BLaER1 treated with 17β-estradiol and CSF1 and Interleukin-3, amounts not matched to agents 10 nM and 100 nM (cell line): ENCODE results near the gene BAAT.

Experiments used
- H3K27ac ChIP-seq, 11 experiments: shearing (Covaris generic); formaldehyde crosslinking; 2 replicates each; pipeline ENCODE4 v1.8.1; 2022
- H3K27me3 ChIP-seq, 11 experiments: shearing (Covaris generic); formaldehyde crosslinking; 2 replicates each; pipeline ENCODE4 v1.8.1; 2022
- H3K36me3 ChIP-seq, 11 experiments: shearing (Covaris generic); formaldehyde crosslinking; 2 replicates each; pipeline ENCODE4 v1.8.1; 2022
- H3K4me1 ChIP-seq, 10 experiments: shearing (Covaris generic); formaldehyde crosslinking; 2 replicates each; pipeline ENCODE4 v1.8.1; 2022
- H3K4me2 ChIP-seq, 11 experiments: shearing (Covaris generic); formaldehyde crosslinking; 2 replicates each; pipeline ENCODE4 v1.8.1; 2022
- H3K4me3 ChIP-seq, 10 experiments: shearing (Covaris generic); formaldehyde crosslinking; 2 replicates each; pipeline ENCODE4 v1.8.1; 2022
- H3K9ac ChIP-seq, 11 experiments: shearing (Covaris generic); formaldehyde crosslinking; 2 replicates each; pipeline ENCODE4 v1.8.1; 2022
- H3K9me3 ChIP-seq, 11 experiments: shearing (Covaris generic); formaldehyde crosslinking; replicated peaks in 1 of 11; 2 replicates each; pipeline ENCODE4 v1.8.1; 2022
- H4K20me1 ChIP-seq, 11 experiments: shearing (Covaris generic); formaldehyde crosslinking; 2 replicates each; pipeline ENCODE4 v1.8.1; 2022
- Cebpa-rat ChIP-seq, 11 experiments: shearing (Covaris generic); IDR thresholded peaks; 2 replicates each; pipeline ENCODE4 v1.8.1; 2022

BAAT gene

DNA sequence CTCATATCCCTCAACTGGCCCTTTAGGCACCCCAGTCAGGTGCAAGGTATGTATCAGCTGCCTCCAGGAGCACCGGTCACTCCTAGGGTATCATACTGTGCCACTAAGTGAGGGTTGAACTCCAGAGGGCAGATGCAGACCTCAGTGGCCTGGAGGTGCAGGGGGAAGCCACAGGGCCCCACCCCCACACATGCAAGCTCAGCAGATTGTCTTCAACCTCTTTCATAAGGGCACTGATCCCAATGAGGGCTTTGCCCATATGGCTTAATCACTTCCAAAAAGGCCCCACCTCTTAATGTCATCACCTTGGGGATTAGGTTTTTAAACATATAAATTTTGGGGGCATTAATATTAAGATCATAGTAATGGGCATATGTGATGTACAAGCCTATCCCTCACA, 28.2 kb downstream of the BAAT start:
- Histone ChIP-seq H3K9ac (no peak overlapping the region), H3K27ac (no peak overlapping the region), H3K4me2 (no peak overlapping the region), H3K4me1 (no peaks in the 10 kb centered on the region), H3K9me3 (no peaks in the 10 kb centered on the region), H3K4me3 (no peak overlapping the region), H3K36me3 (no peaks in the 10 kb centered on the region), H4K20me1 (no peaks in the 10 kb centered on the region), H3K27me3 (no peaks in the 10 kb centered on the region)
- TF ChIP-seq Cebpa-rat (IDR thresholded peaks at IDR 0.05) = no peak

GRCh38 chr9:101354765-101355708, 29.8 kb downstream of the BAAT start:
- H3K36me3 ChIP-seq = no peaks in the 10 kb centered on the region
- no peak overlapping the region for H3K4me3 ChIP-seq
- H3K27ac ChIP-seq = no peak overlapping the region
- TF ChIP-seq Cebpa-rat (IDR thresholded peaks at IDR 0.05) = no peak
- H3K4me1 ChIP-seq = no peaks in the 10 kb centered on the region
- no peaks in the 10 kb centered on the region for H3K27me3 ChIP-seq
- H3K4me2 ChIP-seq = no peak overlapping the region
- H3K9me3 ChIP-seq = no peaks in the 10 kb centered on the region
- no peak overlapping the region for H3K9ac ChIP-seq
- H4K20me1 ChIP-seq = no peaks in the 10 kb centered on the region

DNA sequence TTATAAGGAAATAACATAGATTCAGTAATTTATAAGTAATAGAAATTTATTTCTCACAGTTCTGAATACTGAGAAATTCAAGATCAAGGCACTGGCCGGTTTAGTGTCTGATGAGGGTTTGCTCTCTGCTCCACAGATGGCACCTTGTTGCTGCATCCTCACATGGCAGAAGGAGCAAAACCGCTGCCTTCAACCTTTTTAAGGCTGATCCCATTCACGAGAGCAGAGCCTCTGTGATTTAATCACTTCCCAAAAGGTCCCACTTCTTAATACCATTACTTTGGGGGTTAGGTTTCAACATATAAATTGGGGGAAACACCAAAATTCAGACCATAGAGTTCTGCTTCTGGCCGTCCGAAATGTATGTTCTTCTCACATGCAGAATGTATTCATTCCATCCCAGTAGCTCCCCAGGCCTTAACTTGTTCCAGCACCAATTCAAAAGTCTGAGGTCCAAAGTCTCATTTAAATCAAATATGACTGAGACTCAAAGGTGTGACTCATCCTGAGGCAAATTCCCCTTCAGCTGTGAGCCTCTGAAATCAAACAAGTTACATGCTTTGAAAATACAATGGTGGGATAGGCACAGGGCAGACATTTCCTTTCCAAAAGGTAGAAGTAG, 30.6 kb downstream of the BAAT start:
- Histone ChIP-seq H3K4me2 (no peak overlapping the region), H3K4me1 (no peaks in the 10 kb centered on the region), H3K27me3 (no peaks in the 10 kb centered on the region), H3K9me3 (no peaks in the 10 kb centered on the region), H3K4me3 (no peak overlapping the region), H3K27ac (no peak overlapping the region), H4K20me1 (no peaks in the 10 kb centered on the region), H3K36me3 (no peaks in the 10 kb centered on the region), H3K9ac (no peak overlapping the region)
- TF ChIP-seq Cebpa-rat (IDR thresholded peaks at IDR 0.05) = no peak

- Histone ChIP-seq H3K4me3 (no peak overlapping the region), H3K9me3 (no peaks in the 10 kb centered on the region), H3K27ac (no peak overlapping the region), H3K36me3 (no peaks in the 10 kb centered on the region), H3K9ac (no peak overlapping the region), H3K27me3 (no peaks in the 10 kb centered on the region), H3K4me1 (no peaks in the 10 kb centered on the region), H3K4me2 (no peak overlapping the region), H4K20me1 (no peaks in the 10 kb centered on the region)
- no peak for TF ChIP-seq Cebpa-rat (IDR thresholded peaks at IDR 0.05)
These were observed 31.1 kb downstream of the BAAT start for GRCh38 chr9:101353683-101354082.

- Histone ChIP-seq H3K4me1 (no peaks in the 10 kb centered on the region), H3K4me2 (no peak overlapping the region), H3K27me3 (no peaks in the 10 kb centered on the region), H4K20me1 (no peaks in the 10 kb centered on the region), H3K27ac (no peak overlapping the region), H3K36me3 (no peaks in the 10 kb centered on the region), H3K4me3 (no peak overlapping the region), H3K9me3 (no peaks in the 10 kb centered on the region), H3K9ac (no peak overlapping the region)
- TF ChIP-seq Cebpa-rat (IDR thresholded peaks at IDR 0.05) = no peak
These were observed 31.8 kb downstream of the BAAT start for GRCh38 chr9:101352892-101353463.

GRCh38 chr9:101350285-101350684, 34.5 kb downstream of the BAAT start:
- Histone ChIP-seq H3K4me2 (no peak overlapping the region), H3K4me1 (no peaks in the 10 kb centered on the region), H3K27me3 (no peaks in the 10 kb centered on the region), H3K36me3 (no peaks in the 10 kb centered on the region), H3K27ac (no peak overlapping the region), H3K4me3 (no peak overlapping the region), H3K9ac (no peak overlapping the region), H3K9me3 (no peaks in the 10 kb centered on the region), H4K20me1 (no peaks in the 10 kb centered on the region)
- no peak for TF ChIP-seq Cebpa-rat (IDR thresholded peaks at IDR 0.05)

DNA sequence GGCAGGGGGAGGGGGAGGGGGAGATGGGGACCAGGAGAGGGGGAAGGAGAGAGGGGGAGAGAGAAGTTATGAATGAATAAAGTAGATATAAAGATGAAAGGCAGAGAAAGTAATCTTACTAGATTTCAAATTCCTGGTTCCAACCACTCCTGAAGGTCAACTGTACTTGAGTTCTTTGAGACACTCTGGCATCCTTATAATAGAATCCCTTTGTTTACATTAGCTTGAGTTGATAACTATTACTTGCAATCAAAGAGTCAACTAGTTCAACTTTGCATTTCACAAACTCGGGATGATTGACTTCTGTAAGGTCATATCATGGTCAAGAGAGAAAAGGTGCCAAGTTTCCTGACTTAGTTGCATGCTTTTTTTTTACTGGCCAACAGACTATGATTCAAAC, 42.2 kb downstream of the BAAT start:
- Histone ChIP-seq H3K36me3 (no peaks in the 10 kb centered on the region), H3K4me2 (no peak overlapping the region), H3K27ac (no peak overlapping the region), H3K27me3 (no peaks in the 10 kb centered on the region), H3K9me3 (peaks cover 0 to 4% (median 0%) of the 10 kb centered on the region in 11 experiments; a peak in 2 of 22 replicates), H3K4me3 (no peak overlapping the region), H4K20me1 (no peaks in the 10 kb centered on the region), H3K4me1 (no peaks in the 10 kb centered on the region), H3K9ac (no peak overlapping the region)
- TF ChIP-seq Cebpa-rat (IDR thresholded peaks at IDR 0.05) = no peak

DNA sequence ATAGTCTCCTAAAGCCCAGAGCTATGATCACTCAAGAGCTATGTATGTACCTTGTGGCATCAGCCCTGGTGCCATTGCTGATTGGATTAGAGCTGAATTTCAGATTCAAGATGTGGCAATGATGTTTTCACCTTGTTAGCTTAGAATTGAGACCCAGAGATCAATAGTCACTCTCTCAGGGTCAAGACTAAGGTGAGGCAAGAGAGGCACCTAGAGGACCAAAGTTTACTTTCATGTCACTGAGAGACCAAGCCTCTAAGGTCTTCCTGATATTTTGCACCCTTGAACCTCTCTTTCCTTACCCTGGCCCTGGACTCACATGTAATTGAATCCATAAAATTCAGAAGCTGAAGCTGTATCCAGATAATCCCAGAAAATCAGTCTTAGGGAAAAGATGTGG, 42.8 kb downstream of the BAAT start:
- Histone ChIP-seq H3K4me3 (no peak overlapping the region), H3K27me3 (no peaks in the 10 kb centered on the region), H3K9me3 (peaks cover 0 to 4% (median 0%) of the 10 kb centered on the region in 11 experiments; a peak in 2 of 22 replicates), H3K4me1 (no peaks in the 10 kb centered on the region), H4K20me1 (no peaks in the 10 kb centered on the region), H3K36me3 (no peaks in the 10 kb centered on the region), H3K4me2 (no peak overlapping the region), H3K9ac (no peak overlapping the region), H3K27ac (no peak overlapping the region)
- no peak for TF ChIP-seq Cebpa-rat (IDR thresholded peaks at IDR 0.05)

GRCh38 chr9:101337237-101337636, 47.6 kb downstream of the BAAT start:
- Histone ChIP-seq H3K4me3 (no peak overlapping the region), H3K27me3 (no peaks in the 10 kb centered on the region), H4K20me1 (no peaks in the 10 kb centered on the region), H3K9me3 (peaks cover 0 to 4% (median 0%) of the 10 kb centered on the region in 11 experiments; a peak in 2 of 22 replicates), H3K36me3 (no peaks in the 10 kb centered on the region), H3K4me1 (no peaks in the 10 kb centered on the region), H3K4me2 (no peak overlapping the region), H3K9ac (no peak overlapping the region), H3K27ac (no peak overlapping the region)
- no peak for TF ChIP-seq Cebpa-rat (IDR thresholded peaks at IDR 0.05)
